ENCODE results near the gene PID1. TPM values are rescaled to one million over a fixed set of nuclear protein-coding genes. Genes with fewer than 3 reads are reported as not detected.

The PID1 gene
- total RNA-seq, 1 experiment from 2014 or later = 2.6 TPM

DNA sequence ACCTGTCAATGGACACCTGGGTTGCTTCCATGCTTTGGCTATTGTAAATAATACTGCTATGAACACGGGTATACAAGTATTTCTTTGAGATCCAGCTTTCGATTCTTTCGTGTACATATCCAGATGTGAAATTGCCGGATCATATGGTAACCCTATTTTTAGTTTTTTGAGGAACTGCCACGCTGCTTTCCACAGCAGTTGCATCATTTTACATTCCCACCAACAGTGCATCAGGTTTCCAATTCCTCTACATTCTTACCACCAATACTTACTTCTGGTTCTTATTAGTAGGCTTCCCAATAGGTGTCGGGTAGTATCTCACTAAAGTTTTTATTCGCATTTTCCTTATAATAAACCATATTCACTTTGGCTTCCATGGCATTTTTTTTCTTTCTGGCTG, 69.6 kb downstream of the PID1 start (continued):
- TF ChIP-seq CBFB (CRISPR knock-in tag; IDR thresholded peaks at IDR 0.05; ENCODE audit: low read depth) = no peak
- TF ChIP-seq HMGA2 (CRISPR knock-in tag; IDR thresholded peaks at IDR 0.05) = no peak
- TF ChIP-seq, protein P1, sequence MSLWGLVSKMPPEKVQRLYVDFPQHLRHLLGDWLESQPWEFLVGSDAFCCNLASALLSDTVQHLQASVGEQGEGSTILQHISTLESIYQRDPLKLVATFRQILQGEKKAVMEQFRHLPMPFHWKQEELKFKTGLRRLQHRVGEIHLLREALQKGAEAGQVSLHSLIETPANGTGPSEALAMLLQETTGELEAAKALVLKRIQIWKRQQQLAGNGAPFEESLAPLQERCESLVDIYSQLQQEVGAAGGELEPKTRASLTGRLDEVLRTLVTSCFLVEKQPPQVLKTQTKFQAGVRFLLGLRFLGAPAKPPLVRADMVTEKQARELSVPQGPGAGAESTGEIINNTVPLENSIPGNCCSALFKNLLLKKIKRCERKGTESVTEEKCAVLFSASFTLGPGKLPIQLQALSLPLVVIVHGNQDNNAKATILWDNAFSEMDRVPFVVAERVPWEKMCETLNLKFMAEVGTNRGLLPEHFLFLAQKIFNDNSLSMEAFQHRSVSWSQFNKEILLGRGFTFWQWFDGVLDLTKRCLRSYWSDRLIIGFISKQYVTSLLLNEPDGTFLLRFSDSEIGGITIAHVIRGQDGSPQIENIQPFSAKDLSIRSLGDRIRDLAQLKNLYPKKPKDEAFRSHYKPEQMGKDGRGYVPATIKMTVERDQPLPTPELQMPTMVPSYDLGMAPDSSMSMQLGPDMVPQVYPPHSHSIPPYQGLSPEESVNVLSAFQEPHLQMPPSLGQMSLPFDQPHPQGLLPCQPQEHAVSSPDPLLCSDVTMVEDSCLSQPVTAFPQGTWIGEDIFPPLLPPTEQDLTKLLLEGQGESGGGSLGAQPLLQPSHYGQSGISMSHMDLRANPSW (CRISPR knock-in tag; conservative IDR thresholded peaks at IDR 0.05; ENCODE audit: low read depth) = no peak
- TF ChIP-seq, protein P2, sequence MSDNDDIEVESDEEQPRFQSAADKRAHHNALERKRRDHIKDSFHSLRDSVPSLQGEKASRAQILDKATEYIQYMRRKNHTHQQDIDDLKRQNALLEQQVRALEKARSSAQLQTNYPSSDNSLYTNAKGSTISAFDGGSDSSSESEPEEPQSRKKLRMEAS (CRISPR knock-in tag; IDR thresholded peaks at IDR 0.05) = no peak

DNA sequence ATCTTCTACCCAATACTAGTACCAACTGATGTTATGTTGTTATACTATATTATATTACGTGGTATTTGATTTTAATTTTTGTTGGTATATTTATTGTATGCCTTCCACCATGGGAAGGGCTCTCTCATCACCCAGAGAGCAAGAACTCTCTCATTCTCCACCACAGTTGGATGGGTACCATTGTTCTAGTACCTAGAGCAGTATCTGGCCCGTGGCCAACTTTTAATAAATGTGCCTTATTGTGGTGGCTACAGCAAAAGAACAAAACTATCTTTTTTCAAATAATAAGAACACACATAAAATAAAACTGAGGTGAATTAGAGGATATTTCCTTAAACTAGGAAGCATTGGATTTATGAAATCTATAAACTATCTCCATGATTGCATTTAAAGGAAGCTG, 71.8 kb downstream of the PID1 start:
- ATAC-seq (no peak), DNase-seq (ENCODE audit: low spot score) (no peak)
- TF ChIP-seq TCF7 (CRISPR knock-in tag; IDR thresholded peaks at IDR 0.05; ENCODE audit: low read depth) = no peak
- TF ChIP-seq, protein P3, sequence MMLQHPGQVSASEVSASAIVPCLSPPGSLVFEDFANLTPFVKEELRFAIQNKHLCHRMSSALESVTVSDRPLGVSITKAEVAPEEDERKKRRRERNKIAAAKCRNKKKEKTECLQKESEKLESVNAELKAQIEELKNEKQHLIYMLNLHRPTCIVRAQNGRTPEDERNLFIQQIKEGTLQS (CRISPR knock-in tag; conservative IDR thresholded peaks at IDR 0.05) = no peak
- no peak for TF ChIP-seq ZNF219 (CRISPR knock-in tag; IDR thresholded peaks at IDR 0.05; ENCODE audit: borderline replicate concordance)
- TF ChIP-seq GRHL2 (CRISPR knock-in tag; IDR thresholded peaks at IDR 0.05; ENCODE audit: insufficient replicate concordance, severe bottlenecking) = no peak
- no peak for TF ChIP-seq HMGA2 (CRISPR knock-in tag; IDR thresholded peaks at IDR 0.05)
- no peak for TF ChIP-seq GABPB1 (CRISPR knock-in tag; IDR thresholded peaks at IDR 0.05)
- TF ChIP-seq ZNF416 (CRISPR knock-in tag; IDR thresholded peaks at IDR 0.05) = no peak
- TF ChIP-seq ETV6 (CRISPR knock-in tag; IDR thresholded peaks at IDR 0.05) = no peak
- TF ChIP-seq FOXK1 (CRISPR knock-in tag; IDR thresholded peaks at IDR 0.05) = no peak
- no peaks in the 10 kb centered on the region; the same call in 1 of the 2 replicates for H3K9me3 Mint-ChIP-seq
- no peaks in the 10 kb centered on the region for H3K27me3 Mint-ChIP-seq (ENCODE audit: low read depth)
- no peak overlapping the region for H3K27ac Mint-ChIP-seq
- ChIA-PET POLR2A (no interaction called here), CTCF (no interaction called here)
- H3K36me3 Mint-ChIP-seq = no peaks in the 10 kb centered on the region
- no peaks in the 10 kb centered on the region for H3K4me1 Mint-ChIP-seq
- no peak overlapping the region for H3K4me3 Mint-ChIP-seq

DNA sequence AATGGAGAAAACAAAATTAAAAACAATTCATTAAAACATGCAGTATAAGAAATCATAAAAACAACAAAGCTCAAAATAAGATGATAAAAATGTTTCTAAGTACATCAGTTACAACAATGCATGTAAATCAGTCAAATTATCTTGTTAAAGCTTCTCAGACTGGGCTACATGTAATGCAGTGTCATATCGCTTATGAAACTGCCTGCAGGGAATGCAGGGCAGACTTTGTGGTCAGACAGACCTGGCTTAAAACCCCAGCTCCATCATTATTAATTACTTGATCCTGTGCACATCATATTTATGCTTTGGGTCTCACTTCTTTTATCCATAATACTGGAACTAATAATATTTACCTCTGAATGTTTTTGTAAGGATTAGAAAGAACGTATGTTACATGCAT, 74.6 kb downstream of the PID1 start:
- CTCF ChIA-PET = no interaction called here
- DNase-seq (ENCODE audit: low spot score) (no peak), ATAC-seq (no peak)
- H3K36me3 Mint-ChIP-seq = no peaks in the 10 kb centered on the region
- H3K4me1 Mint-ChIP-seq = no peaks in the 10 kb centered on the region
- H3K9me3 Mint-ChIP-seq = no peaks in the 10 kb centered on the region; the same call in 1 of the 2 replicates
- no peak overlapping the region for H3K27ac Mint-ChIP-seq
- H3K27me3 Mint-ChIP-seq (ENCODE audit: low read depth) = no peaks in the 10 kb centered on the region
- POLR2A ChIA-PET = interaction anchor here (0.6 kb wide), 1 partner anchor 303 kb away, joined by 3 read pairs; no protein-coding TSS in a partner anchor
- H3K4me3 Mint-ChIP-seq = no peak overlapping the region
- TF ChIP-seq NR1H2 (CRISPR knock-in tag; IDR thresholded peaks at IDR 0.05) = no peak

DNA sequence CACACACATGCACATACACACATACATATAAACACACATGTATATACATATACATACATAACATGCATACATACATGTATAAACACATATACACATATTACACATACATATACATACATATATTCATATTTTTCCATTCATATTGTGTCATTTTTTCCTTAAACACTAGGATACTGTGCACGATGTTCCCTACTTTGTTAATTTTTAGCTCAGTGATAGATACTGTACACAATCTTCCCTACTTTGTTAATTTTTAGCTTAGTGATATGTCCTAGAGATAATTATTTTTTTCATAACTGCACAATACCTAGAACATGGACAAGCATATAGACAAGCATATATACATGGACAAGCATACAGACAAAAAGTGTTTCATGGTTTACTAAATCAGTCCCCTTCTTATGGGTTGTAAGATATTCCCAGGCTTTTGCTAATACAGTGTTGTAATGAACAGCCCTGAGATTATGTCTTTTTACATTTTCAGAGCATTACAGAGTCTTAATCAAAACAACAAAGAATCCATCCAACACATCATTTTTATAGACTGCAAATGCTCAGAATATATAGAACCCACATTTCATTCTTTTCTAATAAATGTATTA, 75.6 kb downstream of the PID1 start:
- TF ChIP-seq ZNF317 (CRISPR knock-in tag; IDR thresholded peaks at IDR 0.05; ENCODE audit: borderline replicate concordance, low read depth) (no peak), ETV6 (CRISPR knock-in tag; IDR thresholded peaks at IDR 0.05) (no peak), ATF1 (CRISPR knock-in tag; IDR thresholded peaks at IDR 0.05) (no peak), FOXJ3 (CRISPR knock-in tag; IDR thresholded peaks at IDR 0.05; ENCODE audit: borderline replicate concordance) (no peak), CREB1 (CRISPR knock-in tag; IDR thresholded peaks at IDR 0.05) (no peak)
- TF ChIP-seq, protein P4, sequence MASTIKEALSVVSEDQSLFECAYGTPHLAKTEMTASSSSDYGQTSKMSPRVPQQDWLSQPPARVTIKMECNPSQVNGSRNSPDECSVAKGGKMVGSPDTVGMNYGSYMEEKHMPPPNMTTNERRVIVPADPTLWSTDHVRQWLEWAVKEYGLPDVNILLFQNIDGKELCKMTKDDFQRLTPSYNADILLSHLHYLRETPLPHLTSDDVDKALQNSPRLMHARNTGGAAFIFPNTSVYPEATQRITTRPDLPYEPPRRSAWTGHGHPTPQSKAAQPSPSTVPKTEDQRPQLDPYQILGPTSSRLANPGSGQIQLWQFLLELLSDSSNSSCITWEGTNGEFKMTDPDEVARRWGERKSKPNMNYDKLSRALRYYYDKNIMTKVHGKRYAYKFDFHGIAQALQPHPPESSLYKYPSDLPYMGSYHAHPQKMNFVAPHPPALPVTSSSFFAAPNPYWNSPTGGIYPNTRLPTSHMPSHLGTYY (CRISPR knock-in tag; IDR thresholded peaks at IDR 0.05) = no peak
- TF ChIP-seq, protein P5, sequence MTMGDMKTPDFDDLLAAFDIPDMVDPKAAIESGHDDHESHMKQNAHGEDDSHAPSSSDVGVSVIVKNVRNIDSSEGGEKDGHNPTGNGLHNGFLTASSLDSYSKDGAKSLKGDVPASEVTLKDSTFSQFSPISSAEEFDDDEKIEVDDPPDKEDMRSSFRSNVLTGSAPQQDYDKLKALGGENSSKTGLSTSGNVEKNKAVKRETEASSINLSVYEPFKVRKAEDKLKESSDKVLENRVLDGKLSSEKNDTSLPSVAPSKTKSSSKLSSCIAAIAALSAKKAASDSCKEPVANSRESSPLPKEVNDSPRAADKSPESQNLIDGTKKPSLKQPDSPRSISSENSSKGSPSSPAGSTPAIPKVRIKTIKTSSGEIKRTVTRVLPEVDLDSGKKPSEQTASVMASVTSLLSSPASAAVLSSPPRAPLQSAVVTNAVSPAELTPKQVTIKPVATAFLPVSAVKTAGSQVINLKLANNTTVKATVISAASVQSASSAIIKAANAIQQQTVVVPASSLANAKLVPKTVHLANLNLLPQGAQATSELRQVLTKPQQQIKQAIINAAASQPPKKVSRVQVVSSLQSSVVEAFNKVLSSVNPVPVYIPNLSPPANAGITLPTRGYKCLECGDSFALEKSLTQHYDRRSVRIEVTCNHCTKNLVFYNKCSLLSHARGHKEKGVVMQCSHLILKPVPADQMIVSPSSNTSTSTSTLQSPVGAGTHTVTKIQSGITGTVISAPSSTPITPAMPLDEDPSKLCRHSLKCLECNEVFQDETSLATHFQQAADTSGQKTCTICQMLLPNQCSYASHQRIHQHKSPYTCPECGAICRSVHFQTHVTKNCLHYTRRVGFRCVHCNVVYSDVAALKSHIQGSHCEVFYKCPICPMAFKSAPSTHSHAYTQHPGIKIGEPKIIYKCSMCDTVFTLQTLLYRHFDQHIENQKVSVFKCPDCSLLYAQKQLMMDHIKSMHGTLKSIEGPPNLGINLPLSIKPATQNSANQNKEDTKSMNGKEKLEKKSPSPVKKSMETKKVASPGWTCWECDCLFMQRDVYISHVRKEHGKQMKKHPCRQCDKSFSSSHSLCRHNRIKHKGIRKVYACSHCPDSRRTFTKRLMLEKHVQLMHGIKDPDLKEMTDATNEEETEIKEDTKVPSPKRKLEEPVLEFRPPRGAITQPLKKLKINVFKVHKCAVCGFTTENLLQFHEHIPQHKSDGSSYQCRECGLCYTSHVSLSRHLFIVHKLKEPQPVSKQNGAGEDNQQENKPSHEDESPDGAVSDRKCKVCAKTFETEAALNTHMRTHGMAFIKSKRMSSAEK (CRISPR knock-in tag; IDR thresholded peaks at IDR 0.05; ENCODE audit: borderline replicate concordance) = no peak
- CTCF ChIA-PET = no interaction called here
- Mint-ChIP-seq H3K9me3 (no peaks in the 10 kb centered on the region), H3K4me3 (no peak overlapping the region), H3K27me3 (ENCODE audit: low read depth) (no peaks in the 10 kb centered on the region), H3K27ac (no peak overlapping the region), H3K4me1 (no peaks in the 10 kb centered on the region), H3K36me3 (no peaks in the 10 kb centered on the region)
- ATAC-seq (no peak), DNase-seq (ENCODE audit: low spot score) (no peak)
- POLR2A ChIA-PET = no interaction called here
